ENCODE data around the gene THSD7A. TPM values are rescaled to one million over a fixed set of nuclear protein-coding genes. Genes with fewer than 3 reads are reported as not detected.
A peak's percentile ranks its signal among the peaks of the same experiment; 100 is the strongest.

The THSD7A gene
- total and polyA plus RNA-seq, 8 donors: 3.7 to 20.8 (median 17.8) TPM

GRCh38 chr7:11430841-11431240 lies 401.2 kb downstream of the THSD7A start:
- ATAC-seq (no peak), DNase-seq (no peak)
- no peaks in the 10 kb centered on the region for H3K9me3 ChIP-seq
- H3K4me3 ChIP-seq: no peak overlapping the region
- TF ChIP-seq, protein P1, sequence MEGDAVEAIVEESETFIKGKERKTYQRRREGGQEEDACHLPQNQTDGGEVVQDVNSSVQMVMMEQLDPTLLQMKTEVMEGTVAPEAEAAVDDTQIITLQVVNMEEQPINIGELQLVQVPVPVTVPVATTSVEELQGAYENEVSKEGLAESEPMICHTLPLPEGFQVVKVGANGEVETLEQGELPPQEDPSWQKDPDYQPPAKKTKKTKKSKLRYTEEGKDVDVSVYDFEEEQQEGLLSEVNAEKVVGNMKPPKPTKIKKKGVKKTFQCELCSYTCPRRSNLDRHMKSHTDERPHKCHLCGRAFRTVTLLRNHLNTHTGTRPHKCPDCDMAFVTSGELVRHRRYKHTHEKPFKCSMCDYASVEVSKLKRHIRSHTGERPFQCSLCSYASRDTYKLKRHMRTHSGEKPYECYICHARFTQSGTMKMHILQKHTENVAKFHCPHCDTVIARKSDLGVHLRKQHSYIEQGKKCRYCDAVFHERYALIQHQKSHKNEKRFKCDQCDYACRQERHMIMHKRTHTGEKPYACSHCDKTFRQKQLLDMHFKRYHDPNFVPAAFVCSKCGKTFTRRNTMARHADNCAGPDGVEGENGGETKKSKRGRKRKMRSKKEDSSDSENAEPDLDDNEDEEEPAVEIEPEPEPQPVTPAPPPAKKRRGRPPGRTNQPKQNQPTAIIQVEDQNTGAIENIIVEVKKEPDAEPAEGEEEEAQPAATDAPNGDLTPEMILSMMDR (IDR thresholded peaks at IDR 0.05): no peak
- intact Hi-C loops (cut with DNase I): no loop called here
- no peaks in the 10 kb centered on the region for H3K36me3 ChIP-seq
- H3K4me1 ChIP-seq: no peaks in the 10 kb centered on the region
- H3K27ac ChIP-seq: no peak overlapping the region
- no peaks in the 10 kb centered on the region for H3K27me3 ChIP-seq

- intact Hi-C loops (cut with DNase I): no loop called here
- H3K36me3 ChIP-seq: no peaks in the 10 kb centered on the region
- ATAC-seq (no peak), DNase-seq (no peak)
- no peak overlapping the region for H3K4me3 ChIP-seq
- TF ChIP-seq, protein P1 (IDR thresholded peaks at IDR 0.05): no peak
- H3K9me3 ChIP-seq: no peaks in the 10 kb centered on the region
- H3K27me3 ChIP-seq: no peaks in the 10 kb centered on the region
- no peaks in the 10 kb centered on the region for H3K4me1 ChIP-seq
- H3K27ac ChIP-seq: no peak overlapping the region
Measured at GRCh38 chr7:11430112-11430511, 401.9 kb downstream of the THSD7A start.

DNA sequence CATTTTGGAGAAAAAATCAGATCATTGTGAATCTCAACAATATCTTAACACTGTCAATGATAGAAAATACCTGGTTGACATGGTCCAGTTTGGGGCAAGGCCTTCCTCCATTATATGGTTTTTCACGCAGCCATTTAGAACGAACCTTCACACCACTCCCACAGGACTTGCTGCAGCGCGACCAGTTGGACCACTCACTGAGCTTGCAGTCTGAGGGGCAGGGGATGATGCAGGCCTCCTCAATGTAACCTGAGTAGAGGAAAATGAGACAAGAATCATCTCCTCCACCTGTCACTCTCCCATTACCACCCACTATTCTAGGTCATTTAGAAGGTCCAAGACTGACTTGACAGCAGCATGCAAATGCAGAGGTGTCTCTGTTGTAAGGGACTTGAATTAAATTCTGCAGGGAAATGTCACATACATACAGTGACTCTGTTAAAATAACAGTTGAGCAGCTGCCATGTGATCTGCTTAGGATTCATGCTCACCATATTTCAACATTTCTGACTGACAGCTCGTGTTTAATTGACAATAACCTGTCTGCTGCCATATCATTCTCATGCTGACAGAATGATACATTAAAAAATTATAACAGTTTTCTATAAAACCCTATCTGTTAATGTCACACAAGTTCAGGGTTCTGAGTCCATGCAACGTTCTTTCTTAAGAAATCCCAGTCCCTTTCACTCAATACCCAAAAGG lies 403.0 kb downstream of the THSD7A start:
- intact Hi-C loops (cut with DNase I): no loop called here
- Histone ChIP-seq H3K27me3 (no peaks in the 10 kb centered on the region), H3K9me3 (no peaks in the 10 kb centered on the region), H3K4me1 (no peaks in the 10 kb centered on the region), H3K4me3 (no peak overlapping the region), H3K36me3 (no peaks in the 10 kb centered on the region), H3K27ac (no peak overlapping the region)
- no peak for DNase-seq
- TF ChIP-seq, protein P1 (IDR thresholded peaks at IDR 0.05): no peak
- ATAC-seq: no peak

- ATAC-seq: peak; percentile 79
- peak in 2 of 4 donors; percentile 61 to 78 for DNase-seq
- Histone ChIP-seq H3K27me3 (no peaks in the 10 kb centered on the region), H3K4me1 (no peaks in the 10 kb centered on the region), H3K9me3 (no peaks in the 10 kb centered on the region), H3K36me3 (no peaks in the 10 kb centered on the region), H3K27ac (no peak overlapping the region), H3K4me3 (no peak overlapping the region)
- TF ChIP-seq, protein P1 (IDR thresholded peaks at IDR 0.05): peak; percentile 60 to 69
- intact Hi-C loops (cut with DNase I): no loop called here
Measured at GRCh38 chr7:11427686-11428273, 404.2 kb downstream of the THSD7A start.

DNA sequence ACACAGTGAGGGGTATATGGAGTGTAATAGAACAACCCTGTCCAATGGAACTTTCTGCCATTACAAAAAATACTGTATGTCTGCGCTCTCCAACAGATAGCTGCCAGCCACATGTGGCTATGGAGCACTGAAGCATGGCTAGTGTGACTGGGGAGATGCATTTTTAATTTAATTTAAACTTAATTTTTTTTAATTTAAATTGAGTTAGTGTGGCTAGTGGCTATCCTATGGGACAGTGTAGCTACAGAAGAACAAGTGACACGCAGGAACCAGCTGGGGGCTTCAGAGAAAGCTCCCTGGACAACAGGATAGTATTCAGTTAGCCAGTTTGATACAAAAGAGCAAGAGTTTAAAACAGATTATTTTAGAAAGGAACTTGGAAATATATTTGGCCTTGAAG lies 408.0 kb downstream of the THSD7A start:
- TF ChIP-seq, protein P1 (IDR thresholded peaks at IDR 0.05): no peak
- DNase-seq: no peak
- Histone ChIP-seq H3K9me3 (peaks cover 0 to 11% of the 10 kb centered on the region in 2 donors), H3K36me3 (peaks cover 0 to 6% of the 10 kb centered on the region in 2 donors), H3K27ac (no peak overlapping the region), H3K4me1 (no peaks in the 10 kb centered on the region), H3K4me3 (no peak overlapping the region), H3K27me3 (no peaks in the 10 kb centered on the region)
- no peak for ATAC-seq
- intact Hi-C loops (cut with DNase I): no loop called here
